GM18867 (cell line): ENCODE measurements around the gene CCDC77.

Experiments used
- ATAC-seq: cut with Tn5 transposase; IDR thresholded peaks from one replicate; pipeline ENCODE4 v1.9.1; 2021; ENCODE audit warnings: mild to moderate bottlenecking, moderate library complexity; ENCODE audit not compliant: unreplicated experiment

Gene CCDC77

GRCh38 chr12:479161-479560 is 77.7 kb downstream of the CCDC77 start:
- no peak for ATAC-seq

- no peak for ATAC-seq
Observed at GRCh38 chr12:480831-481816, 79.7 kb downstream of the CCDC77 start.

DNA sequence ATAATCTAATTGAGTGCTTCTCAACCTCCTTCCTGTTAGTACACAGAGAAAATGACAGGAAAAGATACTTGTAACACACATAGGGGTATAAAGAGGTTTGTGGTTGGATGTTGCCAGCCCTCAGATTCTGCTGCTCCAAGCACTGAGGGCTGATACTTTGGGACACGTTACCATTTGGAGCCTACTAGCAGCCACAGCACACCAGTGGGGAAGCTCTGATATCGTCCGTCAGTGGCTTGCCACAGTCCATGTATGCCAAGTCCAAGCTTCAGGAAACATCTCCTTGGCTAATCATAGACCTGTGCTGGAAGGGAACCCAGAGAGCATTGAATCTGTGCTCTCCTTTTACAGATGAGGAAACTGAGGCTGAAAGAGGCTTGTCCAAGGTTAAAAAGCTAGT is 80.6 kb downstream of the CCDC77 start:
- no peak for ATAC-seq

- ATAC-seq: no peak
Observed at GRCh38 chr12:484096-484495, 82.7 kb downstream of the CCDC77 start.

DNA sequence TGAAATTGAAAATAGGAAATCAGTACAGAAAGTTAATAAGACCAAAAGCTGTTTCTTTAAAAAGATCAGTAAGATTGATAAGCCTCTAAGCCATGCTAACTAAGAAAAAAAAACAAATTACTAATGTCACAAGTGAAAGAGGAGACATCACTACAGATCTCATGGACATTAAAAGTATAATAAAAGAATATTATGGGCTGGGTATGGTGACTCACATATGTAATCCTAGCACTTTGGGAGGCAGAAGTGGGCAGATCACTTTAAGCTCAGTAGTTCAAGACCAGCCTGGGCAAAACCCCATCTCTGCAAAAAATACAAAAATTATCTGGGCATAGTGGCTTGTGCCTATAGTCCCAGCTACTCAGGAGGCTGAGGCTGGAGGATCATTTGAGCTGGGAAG is 88.8 kb downstream of the CCDC77 start:
- ATAC-seq: no peak
